BE2C (cell line): ENCODE results near the gene KCNQ2.
A peak's percentile ranks its signal among the peaks of the same experiment; 100 is the strongest.

Experiments
- DNase-seq: peaks from one replicate; pipeline ENCODE4 v3.0.0-alpha.2; 2020
- H3K27me3 ChIP-seq: fragments of 250-450 bp; sonication (Bioruptor Pico); 2 replicates; pipeline ENCODE4 v1.5.1; 2020; ENCODE audit warnings: mild to moderate bottlenecking
- H3K36me3 ChIP-seq: fragments of 250-450 bp; sonication (Bioruptor Pico); 2 replicates; pipeline ENCODE4 v1.5.1; 2020; ENCODE audit warnings: mild to moderate bottlenecking
- H3K4me1 ChIP-seq: fragments of 250-450 bp; sonication (Bioruptor Pico); 2 replicates; pipeline ENCODE4 v1.5.1; 2020
- H3K4me3 ChIP-seq: 2 replicates; pipeline ENCODE4 v1.5.1; 2011; ENCODE audit warnings: low read depth, low read length
- H3K9me3 ChIP-seq: fragments of 250-450 bp; sonication (Bioruptor Pico); 2 replicates; pipeline ENCODE4 v1.5.1; 2020
- CTCF ChIP-seq: IDR thresholded peaks from 2 replicates; pipeline ENCODE4 v1.5.1; 2012; ENCODE audit warnings: mild to moderate bottlenecking, low read depth, low read length

KCNQ2 gene

DNA sequence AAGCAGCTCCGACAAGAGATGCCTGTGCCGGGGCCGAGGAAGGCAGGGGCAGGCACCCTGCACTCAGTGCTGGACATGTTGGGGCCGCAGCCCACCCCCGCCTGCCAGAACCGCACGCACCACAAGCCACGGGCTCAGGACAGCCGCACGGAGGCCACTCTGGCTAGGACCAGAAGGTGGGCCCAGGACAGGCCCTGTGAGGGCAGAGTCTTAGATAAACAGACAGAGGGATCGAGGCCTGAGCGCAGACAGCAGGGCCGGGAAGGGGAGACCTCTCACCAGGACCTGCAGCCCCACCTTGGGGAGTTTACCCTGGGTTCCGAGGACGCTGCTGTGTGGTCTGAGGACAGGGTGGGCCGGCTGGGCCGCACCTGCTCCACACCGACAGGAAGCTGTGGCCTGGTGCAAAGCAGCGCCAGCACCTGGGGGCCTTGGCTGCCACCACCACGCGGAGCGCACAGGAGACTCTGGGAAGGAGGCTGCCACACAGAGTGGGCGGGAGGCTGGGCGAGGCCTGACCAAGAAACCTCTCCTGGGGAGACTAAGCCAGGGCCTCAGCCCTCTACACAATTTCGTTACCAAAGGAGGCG is 32.0 kb downstream of the KCNQ2 start:
- Histone ChIP-seq H3K27me3 (no peaks in the 10 kb centered on the region), H3K4me1 (peaks cover 7% of the 10 kb centered on the region)

DNA sequence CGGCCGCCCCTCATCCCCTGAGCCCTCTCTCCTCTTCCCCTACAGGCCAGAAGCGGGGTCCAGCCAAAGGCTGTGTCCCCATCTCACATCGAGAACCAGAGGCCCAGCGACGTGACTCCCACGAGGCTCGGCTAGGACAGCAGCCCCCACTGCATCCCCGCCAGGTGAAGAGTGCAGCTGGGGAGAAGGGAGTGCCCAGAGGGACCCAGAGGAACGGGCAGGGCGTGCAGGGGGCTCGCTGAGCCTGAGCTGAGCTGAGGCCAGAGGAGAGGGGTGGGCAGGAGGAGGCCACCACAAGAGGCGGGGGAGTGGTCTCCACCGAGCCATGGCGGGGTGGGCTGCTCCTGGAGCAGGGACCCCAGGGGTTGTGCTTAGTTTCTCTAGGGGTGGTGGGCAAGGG is 32.6 kb downstream of the KCNQ2 start:
- TF ChIP-seq CTCF: no peak
- no peaks in the 10 kb centered on the region for H3K9me3 ChIP-seq
- H3K4me3 ChIP-seq: no peak overlapping the region
- no peaks in the 10 kb centered on the region for H3K36me3 ChIP-seq
- H3K4me1 ChIP-seq: peaks cover 7% of the 10 kb centered on the region
- no peak for DNase-seq
- no peaks in the 10 kb centered on the region for H3K27me3 ChIP-seq

More for the DNA sequence above, 32.0 kb downstream of the KCNQ2 start:
- Histone ChIP-seq H3K36me3 (no peaks in the 10 kb centered on the region), H3K9me3 (no peaks in the 10 kb centered on the region), H3K4me3 (no peak overlapping the region)
- no peak for TF ChIP-seq CTCF
- DNase-seq: no peak

- TF ChIP-seq CTCF: no peak
- H3K9me3 ChIP-seq: no peaks in the 10 kb centered on the region
- H3K4me1 ChIP-seq: peaks cover 7% of the 10 kb centered on the region
- DNase-seq: no peak
- H3K4me3 ChIP-seq: no peak overlapping the region
- H3K27me3 ChIP-seq: no peaks in the 10 kb centered on the region
- H3K36me3 ChIP-seq: no peaks in the 10 kb centered on the region
Observed at GRCh38 chr20:63438121-63438520, 34.3 kb downstream of the KCNQ2 start.

GRCh38 chr20:63435552-63435951 is 36.9 kb downstream of the KCNQ2 start:
- H3K27me3 ChIP-seq: no peaks in the 10 kb centered on the region
- no peaks in the 10 kb centered on the region for H3K36me3 ChIP-seq
- DNase-seq: no peak
- H3K4me3 ChIP-seq: no peak overlapping the region
- H3K9me3 ChIP-seq: no peaks in the 10 kb centered on the region
- TF ChIP-seq CTCF: no peak
- no peaks in the 10 kb centered on the region for H3K4me1 ChIP-seq

GRCh38 chr20:63434599-63435378 is 37.7 kb downstream of the KCNQ2 start:
- no peak overlapping the region for H3K4me3 ChIP-seq
- H3K27me3 ChIP-seq: no peaks in the 10 kb centered on the region
- H3K4me1 ChIP-seq: no peaks in the 10 kb centered on the region
- TF ChIP-seq CTCF: peak; percentile 91
- H3K36me3 ChIP-seq: no peaks in the 10 kb centered on the region
- DNase-seq: peak; percentile 76
- H3K9me3 ChIP-seq: no peaks in the 10 kb centered on the region

GRCh38 chr20:63433756-63434531 is 38.5 kb downstream of the KCNQ2 start:
- H3K27me3 ChIP-seq: no peaks in the 10 kb centered on the region
- no peaks in the 10 kb centered on the region for H3K9me3 ChIP-seq
- H3K4me3 ChIP-seq: no peak overlapping the region
- H3K36me3 ChIP-seq: no peaks in the 10 kb centered on the region
- TF ChIP-seq CTCF: no peak
- H3K4me1 ChIP-seq: no peaks in the 10 kb centered on the region
- no peak for DNase-seq
